ENCODE data around the gene TTC9. TPM values are rescaled to one million over a fixed set of nuclear protein-coding genes. Genes with fewer than 3 reads are reported as not detected.

Gene TTC9
- 3.1 to 4.1 TPM (median 3.6 TPM) in 5 replicates for total RNA-seq (2022; extraction: Qiagen RNA extraction)

GRCh38 chr14:70641548-70642302, at the start of gene TTC9:
Gene TTC9 (plus strand): TSS chr14:70641916. CDS start chr14:70642130, 214 bp downstream.

GRCh38 chr14:70600382-70601157, 41.1 kb upstream of the TTC9 start, which contains the start of gene MED6:
Gene MED6 (minus strand): TSS chr14:70600655. CDS start chr14:70600637, 18 bp downstream.

Other genes with a start within 250 kb of the TTC9 start
- 8.9 to 13.1 TPM (median 12.6 TPM) in 5 replicates for gene SYNJ2BP, start 224.8 kb upstream of the TTC9 start, total RNA-seq (2022; extraction: Qiagen RNA extraction)
- 0.08 TPM in 1 of 5 replicates, not detected in the others for gene ADAM21, start 189.7 kb upstream of the TTC9 start, total RNA-seq (2022; extraction: Qiagen RNA extraction)
- gene ADAM20, start 106.9 kb upstream of the TTC9 start, total RNA-seq (2022; extraction: Qiagen RNA extraction): 0.02 TPM in 1 of 5 replicates, not detected in the others
- gene MED6, start 41.3 kb upstream of the TTC9 start, total RNA-seq (2022; extraction: Qiagen RNA extraction): 41.3 to 55.5 TPM (median 45.1 TPM) in 5 replicates
- gene MAP3K9, start 167.6 kb downstream of the TTC9 start, total RNA-seq (2022; extraction: Qiagen RNA extraction): 4.8 to 7.9 TPM (median 6.8 TPM) in 5 replicates

Measured in A549 treated with dexamethasone at 1 μM for 4 hours (cell line).